ENCODE data around the gene SLC25A47. TPM values are rescaled to one million over a fixed set of nuclear protein-coding genes. Genes with fewer than 3 reads are reported as not detected.

Gene SLC25A47
- total and polyA plus RNA-seq, 2 donors (not counting 1 experiment from before 2014, with no cell fraction given), result not detected

GRCh38 chr14:100350276-100350926, 27.3 kb downstream of the SLC25A47 start:
- intact Hi-C loops (cut with micrococcal nuclease), result no loop called here
- Histone ChIP-seq H2AFZ (ENCODE audit: insufficient read depth, low read depth, low read length, poor library complexity, severe bottlenecking) (no peak overlapping the region), H3K79me2 (ENCODE audit: control insufficient read depth, insufficient read depth, low read length) (no peaks in the 10 kb centered on the region), H3K9ac (ENCODE audit: low read length) (no peak overlapping the region), H3K27ac (ENCODE audit: low read length in 2 of 2) (no peak overlapping the region), H4K20me1 (ENCODE audit: control insufficient read depth, insufficient read depth, low read length, poor library complexity, severe bottlenecking) (no peaks in the 10 kb centered on the region), H3K4me2 (replicated peaks; ENCODE audit: low read depth, low read length, poor library complexity, severe bottlenecking) (no peak overlapping the region), H3K27me3 (replicated peaks in 1 of 4; ENCODE audit: control extremely low read depth in 1 of 4, control insufficient read depth in 3 of 4, insufficient read depth in 4 of 4, low read length in 3 of 4) (no peaks in the 10 kb centered on the region), H3K4me3 (ENCODE audit: control extremely low read depth in 1 of 5, extremely low read depth in 1 of 5, insufficient read depth in 1 of 5, low read depth in 2 of 5, low read length in 4 of 5) (no peak overlapping the region), H3K4me1 (ENCODE audit: control insufficient read depth in 2 of 2, insufficient read depth in 2 of 2, low read length in 2 of 2) (peaks cover 0 to 4% of the 10 kb centered on the region in 2 donors), H3K36me3 (replicated peaks in 1 of 2; ENCODE audit: control extremely low read depth in 1 of 2, control insufficient read depth in 1 of 2, extremely low read depth in 1 of 2, insufficient read depth in 2 of 2, low read length in 1 of 2) (peaks cover 24 to 39% of the 10 kb centered on the region in 2 experiments), H3K9me3 (ENCODE audit: control extremely low read depth in 1 of 3, control insufficient read depth in 2 of 3, insufficient read depth in 1 of 3, low read length in 2 of 3) (no peaks in the 10 kb centered on the region)
- H3K4me3 Mint-ChIP-seq, result no peak overlapping the region
- H3K27ac Mint-ChIP-seq, result no peak overlapping the region
- 77% methylated on average over 5 of the region's 11 CpGs for WGBS (ENCODE audit: insufficient coverage)
- H3K9me3 Mint-ChIP-seq (ENCODE audit: insufficient read depth), result no peaks in the 10 kb centered on the region
- ChIA-PET CTCF (interaction anchor here (1.1 to 1.3 kb wide), 3 partner anchors 11 to 66 kb away, joined by 3 to 6 read pairs (median 4); no protein-coding TSS in a partner anchor), POLR2A (interaction anchor here (0.7 kb wide), 1 partner anchor 431 kb away, joined by 4 read pairs; no protein-coding TSS in a partner anchor)
- DNase-seq (no peak), ATAC-seq (ENCODE audit: low read depth) (no peak)
- H3K27me3 Mint-ChIP-seq, result no peaks in the 10 kb centered on the region
- TF ChIP-seq, protein P1, sequence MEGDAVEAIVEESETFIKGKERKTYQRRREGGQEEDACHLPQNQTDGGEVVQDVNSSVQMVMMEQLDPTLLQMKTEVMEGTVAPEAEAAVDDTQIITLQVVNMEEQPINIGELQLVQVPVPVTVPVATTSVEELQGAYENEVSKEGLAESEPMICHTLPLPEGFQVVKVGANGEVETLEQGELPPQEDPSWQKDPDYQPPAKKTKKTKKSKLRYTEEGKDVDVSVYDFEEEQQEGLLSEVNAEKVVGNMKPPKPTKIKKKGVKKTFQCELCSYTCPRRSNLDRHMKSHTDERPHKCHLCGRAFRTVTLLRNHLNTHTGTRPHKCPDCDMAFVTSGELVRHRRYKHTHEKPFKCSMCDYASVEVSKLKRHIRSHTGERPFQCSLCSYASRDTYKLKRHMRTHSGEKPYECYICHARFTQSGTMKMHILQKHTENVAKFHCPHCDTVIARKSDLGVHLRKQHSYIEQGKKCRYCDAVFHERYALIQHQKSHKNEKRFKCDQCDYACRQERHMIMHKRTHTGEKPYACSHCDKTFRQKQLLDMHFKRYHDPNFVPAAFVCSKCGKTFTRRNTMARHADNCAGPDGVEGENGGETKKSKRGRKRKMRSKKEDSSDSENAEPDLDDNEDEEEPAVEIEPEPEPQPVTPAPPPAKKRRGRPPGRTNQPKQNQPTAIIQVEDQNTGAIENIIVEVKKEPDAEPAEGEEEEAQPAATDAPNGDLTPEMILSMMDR (IDR thresholded peaks at IDR 0.05), result no peak
- TF ChIP-seq EZH2 (IDR thresholded peaks at IDR 0.05; ENCODE audit: borderline replicate concordance, insufficient read depth, low read depth, low read length, poor library complexity, severe bottlenecking), result no peak
- peaks cover 4% of the 10 kb centered on the region for H3K4me1 Mint-ChIP-seq

DNA sequence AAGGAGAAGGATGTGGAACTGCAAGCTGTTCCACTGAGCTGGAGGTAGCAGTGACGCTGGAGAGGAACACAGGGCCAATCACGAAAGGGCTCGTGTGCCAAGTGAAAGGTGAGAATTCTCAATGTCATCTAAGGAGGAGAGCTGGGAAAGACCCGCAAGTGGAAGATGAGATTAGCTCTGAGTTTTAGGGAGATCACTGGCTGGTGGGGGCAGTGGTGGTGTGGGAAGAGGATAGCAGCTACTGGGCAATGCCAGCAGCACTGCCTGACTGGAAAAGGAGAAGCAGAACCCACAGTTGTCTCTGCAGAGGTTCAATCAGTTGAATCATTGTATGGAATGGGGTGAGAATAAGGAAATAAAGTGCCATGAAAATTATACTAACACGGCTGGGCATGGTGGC, 27.8 kb downstream of the SLC25A47 start:
- Histone ChIP-seq H3K4me2 (replicated peaks; ENCODE audit: low read depth, low read length, poor library complexity, severe bottlenecking) (no peak overlapping the region), H3K27ac (ENCODE audit: low read length in 2 of 2) (no peak overlapping the region), H3K9me3 (ENCODE audit: control extremely low read depth in 1 of 3, control insufficient read depth in 2 of 3, insufficient read depth in 1 of 3, low read length in 2 of 3) (no peaks in the 10 kb centered on the region), H3K36me3 (replicated peaks in 1 of 2; ENCODE audit: control extremely low read depth in 1 of 2, control insufficient read depth in 1 of 2, extremely low read depth in 1 of 2, insufficient read depth in 2 of 2, low read length in 1 of 2) (peaks cover 25 to 41% of the 10 kb centered on the region in 2 experiments), H3K4me1 (ENCODE audit: control insufficient read depth in 2 of 2, insufficient read depth in 2 of 2, low read length in 2 of 2) (peaks cover 0 to 4% of the 10 kb centered on the region in 2 donors), H3K9ac (ENCODE audit: low read length) (no peak overlapping the region), H3K27me3 (replicated peaks in 1 of 4; ENCODE audit: control extremely low read depth in 1 of 4, control insufficient read depth in 3 of 4, insufficient read depth in 4 of 4, low read length in 3 of 4) (no peaks in the 10 kb centered on the region), H4K20me1 (ENCODE audit: control insufficient read depth, insufficient read depth, low read length, poor library complexity, severe bottlenecking) (no peaks in the 10 kb centered on the region), H2AFZ (ENCODE audit: insufficient read depth, low read depth, low read length, poor library complexity, severe bottlenecking) (no peak overlapping the region), H3K4me3 (ENCODE audit: control extremely low read depth in 1 of 5, extremely low read depth in 1 of 5, insufficient read depth in 1 of 5, low read depth in 2 of 5, low read length in 4 of 5) (no peak overlapping the region), H3K79me2 (ENCODE audit: control insufficient read depth, insufficient read depth, low read length) (no peaks in the 10 kb centered on the region)
- intact Hi-C loops (cut with micrococcal nuclease), result no loop called here
- H3K27ac Mint-ChIP-seq, result no peak overlapping the region
- peaks cover 4% of the 10 kb centered on the region for H3K4me1 Mint-ChIP-seq
- H3K27me3 Mint-ChIP-seq, result no peaks in the 10 kb centered on the region
- no peak for ATAC-seq (ENCODE audit: low read depth)
- 96% methylated on average over 5 of the region's 5 CpGs for WGBS (ENCODE audit: insufficient coverage)
- CTCF ChIA-PET, result interaction anchor here (1.1 kb wide), 1 partner anchor 14 kb away, joined by 3 read pairs; no protein-coding TSS in a partner anchor
- no peak overlapping the region for H3K4me3 Mint-ChIP-seq
- TF ChIP-seq, protein P1 (IDR thresholded peaks at IDR 0.05), result no peak
- TF ChIP-seq EZH2 (IDR thresholded peaks at IDR 0.05; ENCODE audit: borderline replicate concordance, insufficient read depth, low read depth, low read length, poor library complexity, severe bottlenecking), result no peak
- no peaks in the 10 kb centered on the region for H3K9me3 Mint-ChIP-seq (ENCODE audit: insufficient read depth)
- POLR2A ChIA-PET, result no interaction called here
- no peak for DNase-seq

Measured in B cell (primary cell).